CD4-positive, alpha-beta T cell (primary cell): ENCODE results near the gene CYTH3. TPM values are rescaled to one million over a fixed set of nuclear protein-coding genes. Genes with fewer than 3 reads are reported as not detected.
A peak's percentile ranks its signal among the peaks of the same experiment; 100 is the strongest.

Experiments used
- ATAC-seq: fragments of 200-7000 bp; cut with Tn5 transposase; one replicate; pipeline ENCODE4 v1.10.0; 2022; ENCODE audit warnings: mild to moderate bottlenecking; ENCODE audit not compliant: poor library complexity
- CTCF ChIA-PET: fragments of 350-600 bp; sonication (Branson Sonifier 250); formaldehyde crosslinking; loops from one replicate; lab custom pipeline; 2021; ENCODE audit warnings: antibody characterized with exemption, inconsistent platforms; lab: Charles Lee
- POLR2A ChIA-PET: fragments of 350-600 bp; sonication (Branson Sonifier 250); formaldehyde crosslinking; loops from one replicate; lab custom pipeline; 2021; ENCODE audit warnings: antibody characterized with exemption, inconsistent platforms; lab: Charles Lee
- DNase-seq, 14 experiments: peaks; one replicate each; pipeline ENCODE4 v3.0.0-alpha.2; 2013 to 2020; ENCODE audit warnings: mixed read lengths in 2 of 14
- H3K27ac ChIP-seq, 2 donors: one replicate each; pipeline versions ENCODE4 v1.5.1 to v1.7.0; 2013; ENCODE audit warnings: low read length in 2 of 2, low read depth in 1 of 2, mild to moderate bottlenecking in 1 of 2
- H3K27me3 ChIP-seq, 2 experiments: 1 replicate in 1 of 2; 2 replicates in 1 of 2; pipeline versions ENCODE4 v1.6.1 to v1.7.0; 2013; ENCODE audit warnings: low read length in 2 of 2, control low read depth in 1 of 2, mild to moderate bottlenecking in 1 of 2, moderate library complexity in 1 of 2; ENCODE audit not compliant: insufficient read depth in 2 of 2, control insufficient read depth in 1 of 2
- H3K36me3 ChIP-seq: one replicate; pipeline ENCODE4 v1.6.1; 2013; ENCODE audit warnings: low read length, control low read depth; ENCODE audit not compliant: insufficient read depth
- H3K4me1 ChIP-seq: one replicate; pipeline ENCODE4 v1.6.1; 2013; ENCODE audit warnings: low read length, control low read depth; ENCODE audit not compliant: insufficient read depth
- H3K4me3 ChIP-seq: one replicate; pipeline ENCODE4 v1.5.1; 2013; ENCODE audit warnings: mild to moderate bottlenecking, low read length, moderate library complexity
- H3K9me3 ChIP-seq, 2 experiments: 1 replicate in 1 of 2; 2 replicates in 1 of 2; pipeline versions ENCODE4 v1.6.1 to v1.7.0; 2013; ENCODE audit warnings: low read length in 2 of 2, mild to moderate bottlenecking in 2 of 2, control low read depth in 1 of 2, moderate library complexity in 1 of 2; ENCODE audit not compliant: control insufficient read depth in 1 of 2, insufficient read depth in 1 of 2
- H3K27ac Mint-ChIP-seq: one replicate; pipeline ENCODE4 v1.8.0; 2020; ENCODE audit warnings: mixed read lengths
- H3K27me3 Mint-ChIP-seq: one replicate; pipeline ENCODE4 v1.8.0; 2021; ENCODE audit warnings: mixed read lengths
- H3K36me3 Mint-ChIP-seq: one replicate; pipeline ENCODE4 v1.8.0; 2021; ENCODE audit warnings: low read depth, mixed read lengths
- H3K4me1 Mint-ChIP-seq: one replicate; pipeline ENCODE4 v1.8.0; 2021; ENCODE audit warnings: low read depth, mixed read lengths
- H3K4me3 Mint-ChIP-seq: one replicate; pipeline ENCODE4 v1.8.0; 2020; ENCODE audit warnings: mild to moderate bottlenecking, mixed read lengths
- H3K9me3 Mint-ChIP-seq: one replicate; pipeline ENCODE4 v1.8.0; 2020; ENCODE audit warnings: mixed read lengths
- CTCF ChIP-seq: fragments of 200-600 bp; IDR thresholded peaks from one replicate; pipeline ENCODE4 v1.8.0; 2022; ENCODE audit warnings: antibody characterized with exemption, mild to moderate bottlenecking
- intact Hi-C, 2 experiments: fragments of 100-400 bp; cut with DNase I in 1 of 2; cut with micrococcal nuclease in 1 of 2; formaldehyde crosslinking; loops; one replicate each; pipeline versions ENCODE4 v1.15.1 to v1.9.0; 2023 to 2025; cut with DNase I, micrococcal nuclease
- total RNA-seq, 174 experiments: library from RNA in 2 of 174; stranded (reverse) in 2 of 174; gene quantifications; one replicate each; pipeline ENCODE4 v1.2.3 and lab custom pipeline; 2021 to 2026

CYTH3 gene
- total RNA-seq, 2 experiments from 2014 or later, result 7.6 to 9.1 TPM

GRCh38 chr7:6252341-6252746 is 20.1 kb downstream of the CYTH3 start:
- no peak overlapping the region for H3K4me3 Mint-ChIP-seq
- ChIA-PET POLR2A (no interaction called here), CTCF (no interaction called here)
- H3K36me3 ChIP-seq, result no peaks in the 10 kb centered on the region
- DNase-seq (no peak), ATAC-seq (no peak)
- intact Hi-C loops, result no loop called here
- no peak overlapping the region for H3K4me3 ChIP-seq
- H3K27me3 Mint-ChIP-seq, result no peaks in the 10 kb centered on the region
- H3K4me1 ChIP-seq, result peaks cover 11% of the 10 kb centered on the region
- no peaks in the 10 kb centered on the region for H3K9me3 Mint-ChIP-seq
- peaks cover 19% of the 10 kb centered on the region for H3K4me1 Mint-ChIP-seq
- no peaks in the 10 kb centered on the region for H3K27me3 ChIP-seq
- no peak overlapping the region for H3K27ac Mint-ChIP-seq
- no peak for TF ChIP-seq CTCF
- H3K36me3 Mint-ChIP-seq, result no peaks in the 10 kb centered on the region
- no peak overlapping the region for H3K27ac ChIP-seq
- no peaks in the 10 kb centered on the region for H3K9me3 ChIP-seq

GRCh38 chr7:6251653-6252052 is 20.8 kb downstream of the CYTH3 start:
- Mint-ChIP-seq H3K9me3 (no peaks in the 10 kb centered on the region), H3K27me3 (no peaks in the 10 kb centered on the region), H3K4me1 (peaks cover 12% of the 10 kb centered on the region), H3K36me3 (no peaks in the 10 kb centered on the region), H3K4me3 (no peak overlapping the region), H3K27ac (no peak overlapping the region)
- ATAC-seq, result no peak
- Histone ChIP-seq H3K9me3 (no peaks in the 10 kb centered on the region), H3K27ac (no peak overlapping the region), H3K27me3 (no peaks in the 10 kb centered on the region), H3K36me3 (no peaks in the 10 kb centered on the region), H3K4me3 (no peak overlapping the region), H3K4me1 (peaks cover 6% of the 10 kb centered on the region)
- no peak for TF ChIP-seq CTCF
- ChIA-PET POLR2A (no interaction called here), CTCF (no interaction called here)
- intact Hi-C loops, result no loop called here
- no peak for DNase-seq

- POLR2A ChIA-PET, result no interaction called here
- no peak overlapping the region for H3K27ac Mint-ChIP-seq
- CTCF ChIA-PET, result no interaction called here
- H3K27me3 Mint-ChIP-seq, result no peaks in the 10 kb centered on the region
- no peaks in the 10 kb centered on the region for H3K27me3 ChIP-seq
- no peaks in the 10 kb centered on the region for H3K9me3 ChIP-seq
- no peaks in the 10 kb centered on the region for H3K36me3 Mint-ChIP-seq
- intact Hi-C loops, result no loop called here
- no peak for TF ChIP-seq CTCF
- H3K4me1 ChIP-seq, result no peaks in the 10 kb centered on the region
- peak in 1 of 14 experiments; percentile 26 for DNase-seq
- H3K9me3 Mint-ChIP-seq, result no peaks in the 10 kb centered on the region
- H3K36me3 ChIP-seq, result no peaks in the 10 kb centered on the region
- no peak overlapping the region for H3K4me3 Mint-ChIP-seq
- peaks cover 5% of the 10 kb centered on the region for H3K4me1 Mint-ChIP-seq
- no peak overlapping the region for H3K4me3 ChIP-seq
- no peak for ATAC-seq
- no peak overlapping the region for H3K27ac ChIP-seq
Measured at GRCh38 chr7:6250364-6250833, 22.0 kb downstream of the CYTH3 start.
